ENCODE data around the gene BUB1B.
"Not testable (repeated sequence)": the region's sequence is repeated elsewhere in the genome, so short reads cannot be mapped to it uniquely, and the experiment has no call there.

BUB1B gene

GRCh38 chr15:40137303-40138200, 23.3 kb upstream of the BUB1B start:
- TF ChIP-seq Cebpa-rat (IDR thresholded peaks at IDR 0.05): no peak
- H3K4me1 ChIP-seq: peaks cover 0 to 4% (median 0%) of the 10 kb centered on the region in 10 experiments; a peak in 1 of 20 replicates
- H4K20me1 ChIP-seq: no peaks in the 10 kb centered on the region
- no peak overlapping the region for H3K4me3 ChIP-seq
- peaks cover 0 to 5% (median 0%) of the 10 kb centered on the region in 11 experiments; a peak in 1 of 22 replicates for H3K9me3 ChIP-seq (replicated peaks in 1 of 11)
- H3K9ac ChIP-seq: no peak overlapping the region
- H3K36me3 ChIP-seq: no peaks in the 10 kb centered on the region
- H3K27me3 ChIP-seq: no peaks in the 10 kb centered on the region
- H3K27ac ChIP-seq: no peak overlapping the region
- H3K4me2 ChIP-seq: no peak overlapping the region

- H3K4me1 ChIP-seq; H3K9ac ChIP-seq; H3K36me3 ChIP-seq; H3K27me3 ChIP-seq; H4K20me1 ChIP-seq; H3K9me3 ChIP-seq (replicated peaks in 1 of 11); H3K4me3 ChIP-seq; H3K4me2 ChIP-seq; H3K27ac ChIP-seq: not testable (repeated sequence)
Observed at GRCh38 chr15:40138201-40138570, 22.7 kb upstream of the BUB1B start.

- Histone ChIP-seq H3K36me3 (no peaks in the 10 kb centered on the region), H3K9me3 (replicated peaks in 1 of 11) (peaks cover 0 to 5% (median 0%) of the 10 kb centered on the region in 11 experiments; a peak in 1 of 22 replicates), H3K4me3 (no peak overlapping the region), H3K4me1 (peaks cover 0 to 9% (median 0%) of the 10 kb centered on the region in 10 experiments; a peak in 2 of 20 replicates), H3K9ac (no peak overlapping the region), H3K4me2 (no peak overlapping the region), H3K27ac (no peak overlapping the region), H3K27me3 (no peaks in the 10 kb centered on the region), H4K20me1 (no peaks in the 10 kb centered on the region)
- no peak for TF ChIP-seq Cebpa-rat (IDR thresholded peaks at IDR 0.05)
Observed at GRCh38 chr15:40142428-40142827, 18.4 kb upstream of the BUB1B start.

DNA sequence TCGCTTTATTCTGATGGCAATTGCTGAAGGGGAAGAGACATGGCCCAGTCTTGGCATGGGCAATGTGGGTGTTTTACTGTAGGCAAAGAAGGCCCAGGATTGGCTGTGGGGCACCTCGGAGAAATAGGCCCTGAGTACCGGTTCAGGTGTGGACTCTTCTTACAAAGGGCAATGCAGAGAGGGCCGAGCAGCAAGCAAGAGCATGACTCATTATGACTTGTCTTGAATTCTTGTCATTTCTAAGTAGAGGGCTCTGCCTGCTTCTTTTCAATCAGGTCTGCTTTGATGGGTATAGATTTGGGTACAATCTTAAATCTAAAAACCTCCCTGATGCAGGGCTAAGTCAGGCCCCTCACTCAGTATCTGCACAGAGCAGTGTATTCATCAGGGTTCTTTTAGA, 14.8 kb upstream of the BUB1B start:
- H3K4me2 ChIP-seq: no peak overlapping the region
- no peaks in the 10 kb centered on the region for H3K27me3 ChIP-seq
- H3K4me3 ChIP-seq: no peak overlapping the region
- TF ChIP-seq Cebpa-rat (IDR thresholded peaks at IDR 0.05): no peak
- no peaks in the 10 kb centered on the region for H3K36me3 ChIP-seq
- no peaks in the 10 kb centered on the region; a peak in 1 of 22 replicates for H3K9me3 ChIP-seq (replicated peaks in 1 of 11)
- H3K27ac ChIP-seq: no peak overlapping the region
- H4K20me1 ChIP-seq: no peaks in the 10 kb centered on the region
- H3K9ac ChIP-seq: no peak overlapping the region
- peaks cover 0 to 12% (median 9%) of the 10 kb centered on the region in 10 experiments; a peak in 12 of 20 replicates for H3K4me1 ChIP-seq

DNA sequence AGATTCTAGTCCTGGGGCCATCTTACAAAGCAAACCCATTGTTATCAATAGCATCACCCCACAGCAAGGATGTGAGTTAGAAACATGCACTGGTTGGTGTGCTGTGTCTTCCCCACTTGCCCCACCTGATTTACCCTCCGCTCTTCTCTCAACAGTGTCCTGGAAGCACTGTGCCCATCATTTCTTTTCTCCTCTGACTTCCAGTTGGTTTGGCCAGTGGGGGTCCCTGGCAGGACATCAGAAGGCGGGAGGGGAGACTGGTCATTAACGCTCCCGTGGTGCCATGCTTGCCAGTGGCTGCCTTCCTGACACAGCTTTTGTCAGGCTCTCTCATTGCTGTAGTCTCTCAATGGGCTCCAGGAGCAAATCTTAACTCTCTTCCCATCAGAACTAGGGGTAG, 11.5 kb upstream of the BUB1B start:
- TF ChIP-seq Cebpa-rat (IDR thresholded peaks at IDR 0.05): no peak
- H3K9ac ChIP-seq: no peak overlapping the region
- H3K27me3 ChIP-seq: no peaks in the 10 kb centered on the region
- H3K4me3 ChIP-seq: no peak overlapping the region
- no peak overlapping the region for H3K27ac ChIP-seq
- no peaks in the 10 kb centered on the region for H4K20me1 ChIP-seq
- H3K36me3 ChIP-seq: no peaks in the 10 kb centered on the region
- no peaks in the 10 kb centered on the region; a peak in 1 of 22 replicates for H3K9me3 ChIP-seq (replicated peaks in 1 of 11)
- H3K4me2 ChIP-seq: no peak overlapping the region
- H3K4me1 ChIP-seq: peaks cover 0 to 12% (median 6%) of the 10 kb centered on the region in 10 experiments; a peak in 12 of 20 replicates

DNA sequence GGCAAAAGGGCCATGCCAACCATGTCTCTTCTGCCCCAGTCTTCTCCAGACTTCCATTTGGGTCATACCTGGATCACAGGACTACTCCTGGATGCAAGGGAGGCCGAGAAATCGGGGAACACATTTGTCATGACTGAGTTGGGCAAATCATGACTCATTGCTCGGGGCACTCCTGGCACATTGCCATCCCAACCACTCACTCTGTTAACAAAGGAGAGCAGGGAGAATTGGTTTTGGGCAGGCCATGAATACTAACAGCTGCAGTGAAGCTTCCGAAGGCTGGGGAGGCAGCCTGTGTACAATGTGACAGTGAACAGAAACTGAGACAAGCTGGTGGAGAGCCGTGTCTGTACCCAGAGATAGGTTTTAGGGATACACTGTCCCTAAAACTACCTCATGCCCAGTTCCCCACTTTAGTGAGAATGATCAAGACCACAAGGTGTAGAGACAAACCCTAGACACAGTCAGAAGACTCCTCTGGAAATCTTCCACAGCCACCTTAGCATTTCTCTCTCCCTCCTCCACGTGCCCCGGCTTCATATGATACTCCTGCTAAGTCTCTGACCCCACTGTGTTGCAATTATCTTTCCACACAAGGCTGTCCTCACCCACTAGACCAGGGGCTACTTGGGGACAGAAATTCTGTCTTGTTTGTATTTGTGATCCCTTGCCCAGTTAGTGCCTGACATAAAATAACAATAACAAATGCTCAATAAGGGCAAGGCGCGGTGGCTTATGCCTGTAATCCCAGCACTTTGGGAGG, 10.5 kb upstream of the BUB1B start:
- peak overlapping the region in 6 of 11 experiments; percentile 12 to 61 (median 48); a peak in 11 of 22 replicates for H3K4me2 ChIP-seq
- H3K4me1 ChIP-seq: peaks cover 0 to 12% (median 4%) of the 10 kb centered on the region in 10 experiments; a peak in 12 of 20 replicates
- TF ChIP-seq Cebpa-rat (IDR thresholded peaks at IDR 0.05): no peak
- no peak overlapping the region for H3K27ac ChIP-seq
- H3K27me3 ChIP-seq: no peaks in the 10 kb centered on the region
- H3K4me3 ChIP-seq: no peak overlapping the region
- no peak overlapping the region for H3K9ac ChIP-seq
- no peaks in the 10 kb centered on the region for H4K20me1 ChIP-seq
- no peaks in the 10 kb centered on the region for H3K36me3 ChIP-seq
- H3K9me3 ChIP-seq (replicated peaks in 1 of 11): no peaks in the 10 kb centered on the region; a peak in 1 of 22 replicates

DNA sequence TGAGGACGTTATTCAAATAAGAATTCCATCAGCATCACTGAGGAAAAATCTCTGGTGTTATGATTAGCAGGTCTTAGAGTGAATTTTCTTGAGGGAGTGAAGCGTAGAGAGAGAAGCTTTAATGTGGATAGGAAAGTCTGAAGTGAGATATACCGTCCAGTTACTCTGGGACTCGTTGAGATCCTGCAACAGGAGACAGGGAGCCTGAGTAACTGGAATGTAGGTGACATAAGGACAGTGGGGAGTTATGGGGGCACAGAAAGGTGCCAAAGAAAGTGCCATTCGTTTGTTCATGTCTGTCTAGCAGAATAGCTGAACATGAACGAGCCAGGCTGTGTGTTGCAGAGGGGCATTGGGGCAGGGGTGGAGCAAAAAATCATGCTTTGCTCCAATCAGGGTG, 9.4 kb upstream of the BUB1B start:
- Histone ChIP-seq H3K9me3 (replicated peaks in 1 of 11) (no peaks in the 10 kb centered on the region; a peak in 1 of 22 replicates), H3K36me3 (no peaks in the 10 kb centered on the region), H3K4me1 (peaks cover 0 to 12% (median 4%) of the 10 kb centered on the region in 10 experiments; a peak in 10 of 20 replicates), H3K27ac (no peak overlapping the region), H3K4me2 (no peak overlapping the region), H4K20me1 (no peaks in the 10 kb centered on the region), H3K9ac (no peak overlapping the region), H3K27me3 (no peaks in the 10 kb centered on the region), H3K4me3 (no peak overlapping the region)
- no peak for TF ChIP-seq Cebpa-rat (IDR thresholded peaks at IDR 0.05)

GRCh38 chr15:40151991-40152390, 8.9 kb upstream of the BUB1B start:
- H3K27me3 ChIP-seq: no peaks in the 10 kb centered on the region
- no peak for TF ChIP-seq Cebpa-rat (IDR thresholded peaks at IDR 0.05)
- H3K4me1 ChIP-seq: peaks cover 0 to 12% (median 4%) of the 10 kb centered on the region in 10 experiments; a peak in 10 of 20 replicates
- H3K9me3 ChIP-seq (replicated peaks in 1 of 11): no peaks in the 10 kb centered on the region; a peak in 1 of 22 replicates
- H3K4me3 ChIP-seq: no peak overlapping the region
- no peak overlapping the region for H3K27ac ChIP-seq
- H3K36me3 ChIP-seq: no peaks in the 10 kb centered on the region
- H4K20me1 ChIP-seq: no peaks in the 10 kb centered on the region
- H3K4me2 ChIP-seq: no peak overlapping the region
- H3K9ac ChIP-seq: no peak overlapping the region

DNA sequence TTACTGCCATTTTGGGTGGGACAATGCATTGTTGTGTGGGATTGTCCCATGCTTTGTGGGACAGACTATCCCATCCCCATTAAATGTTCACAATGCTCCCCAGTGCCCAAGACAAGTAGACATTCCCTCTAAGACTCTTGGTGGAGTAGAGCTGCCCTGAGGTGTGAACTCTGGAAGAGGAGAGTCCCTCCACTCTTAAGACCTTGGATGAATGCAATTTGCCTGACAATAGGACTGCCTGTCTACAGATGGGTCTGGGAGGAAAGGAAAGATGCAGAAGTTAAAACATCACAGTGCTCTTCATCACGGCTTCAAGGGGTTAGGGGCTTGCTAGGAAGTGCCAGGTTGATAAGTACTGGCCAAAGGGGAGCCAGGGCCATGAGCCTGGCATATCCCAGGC, 6.0 kb upstream of the BUB1B start:
- H3K36me3 ChIP-seq; H3K27me3 ChIP-seq; H3K9me3 ChIP-seq (replicated peaks in 1 of 11); H3K27ac ChIP-seq; H3K9ac ChIP-seq; H3K4me3 ChIP-seq; H4K20me1 ChIP-seq; H3K4me2 ChIP-seq: not testable (repeated sequence)
- peaks cover 0 to 20% (median 6%) of the 10 kb centered on the region in 10 experiments; a peak in 10 of 20 replicates for H3K4me1 ChIP-seq
